ENCODE measurements around the gene COTL1. TPM values are rescaled to one million over a fixed set of nuclear protein-coding genes. Genes with fewer than 3 reads are reported as not detected.

Gene COTL1
- total and polyA plus RNA-seq, 4 experiments from 2014 or later, result 181 to 683 (median 387) TPM

GRCh38 chr16:84603140-84603816 lies 14.6 kb downstream of the COTL1 start:
- peak in 1 of 5 donors; percentile 75 for DNase-seq
- intact Hi-C loops (cut with micrococcal nuclease), result no loop called here
- H3K4me3 ChIP-seq (ENCODE audit: low read length in 2 of 2), result peak overlapping the region in 1 of 2 donors; percentile 30
- POLR2A ChIA-PET (ENCODE audit: partially characterized antibody), result interaction anchor here (1.3 to 16.3 kb wide), 6 partner anchors 9 to 99 kb away, joined by 4 to 530 read pairs (median 56); partner anchors contain the start of genes COTL1 and MEAK7
- Mint-ChIP-seq H3K27ac (peak overlapping the region; percentile 93 to 97 (median 95)), H3K4me1 (peaks cover 71 to 96% (median 83%) of the 10 kb centered on the region in 4 donors), H3K9me3 (no peaks in the 10 kb centered on the region), H3K4me3 (peak overlapping the region; percentile 59 to 90 (median 77)), H3K27me3 (no peaks in the 10 kb centered on the region), H3K36me3 (peaks cover 11 to 33% of the 10 kb centered on the region in 2 donors)
- peaks cover 5% of the 10 kb centered on the region for H3K36me3 ChIP-seq (ENCODE audit: insufficient read depth, low read length)
- no peaks in the 10 kb centered on the region for H3K27me3 ChIP-seq (ENCODE audit: insufficient read depth, low read length)
- H3K27ac ChIP-seq (ENCODE audit: low read depth, low read length), result peak overlapping the region; percentile 70
- H3K4me1 ChIP-seq (ENCODE audit: insufficient read depth, low read length), result peaks cover 97% of the 10 kb centered on the region
- H3K9me3 ChIP-seq (ENCODE audit: control insufficient read depth in 1 of 2, low read length in 2 of 2), result peaks cover 0 to 4% of the 10 kb centered on the region in 2 donors
- CTCF ChIA-PET (ENCODE audit: partially characterized antibody), result interaction anchor here (0.9 to 1.6 kb wide), 3 partner anchors 9 to 97 kb away, joined by 3 to 4 read pairs (median 3); no protein-coding TSS in a partner anchor

DNA sequence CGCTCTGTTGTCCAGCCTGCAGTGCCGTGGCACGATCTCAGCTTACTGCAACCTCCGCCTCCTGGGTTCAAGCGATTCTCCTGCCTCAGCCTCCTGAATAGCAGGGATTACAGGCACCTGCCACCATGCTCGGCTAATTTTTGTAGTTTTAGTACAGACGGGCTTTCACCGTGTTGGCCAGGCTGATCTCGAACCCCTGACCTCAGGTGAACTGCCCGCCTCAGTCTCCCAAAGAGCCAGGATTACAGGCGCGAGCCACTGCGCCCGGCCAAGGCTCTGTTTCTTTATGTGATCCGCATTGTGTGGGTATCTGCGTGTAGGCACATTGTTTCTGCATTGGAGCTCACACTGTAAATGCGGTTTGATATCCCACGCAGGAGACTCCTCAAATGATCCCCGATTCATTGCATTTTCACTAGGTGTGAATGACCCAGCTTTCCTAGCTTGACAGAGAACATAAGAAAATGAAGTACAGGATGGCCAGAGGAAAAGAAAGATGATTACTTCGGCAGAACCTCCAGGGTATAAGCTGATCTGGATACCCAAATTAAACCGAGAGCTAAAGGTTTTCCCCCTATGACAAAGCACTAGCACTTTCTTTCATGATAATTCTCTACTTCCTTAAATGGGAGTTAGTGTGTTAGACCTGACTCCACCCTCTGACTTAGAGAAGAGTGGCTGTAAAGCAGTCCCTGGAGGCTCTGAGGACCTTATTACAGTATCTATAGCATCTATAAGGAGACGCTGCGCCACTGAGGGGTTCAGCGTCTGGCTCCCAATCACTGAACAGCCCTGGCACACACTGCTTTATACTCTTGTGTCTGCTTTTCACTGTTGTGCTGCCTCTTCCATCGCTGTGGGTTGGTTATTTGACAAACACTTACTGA lies 17.3 kb downstream of the COTL1 start:
- ChIA-PET POLR2A (ENCODE audit: partially characterized antibody) (interaction anchor here (0.6 to 16.3 kb wide), 18 partner anchors 7 to 159 kb away, joined by 3 to 530 read pairs (median 6); partner anchors contain the start of gene COTL1), CTCF (ENCODE audit: partially characterized antibody) (interaction anchor here (0.8 to 4.9 kb wide), 10 partner anchors 8 to 94 kb away, joined by 3 to 45 read pairs (median 7); partner anchors contain the start of gene MEAK7)
- peak; percentile 59 to 68 (median 67) for DNase-seq
- Histone ChIP-seq H3K4me3 (ENCODE audit: low read length in 2 of 2) (peak overlapping the region; percentile 37 to 57), H3K4me1 (ENCODE audit: insufficient read depth, low read length) (peaks cover 97% of the 10 kb centered on the region), H3K36me3 (ENCODE audit: insufficient read depth, low read length) (no peaks in the 10 kb centered on the region), H3K27ac (ENCODE audit: low read depth, low read length) (peak overlapping the region; percentile 89), H3K27me3 (ENCODE audit: insufficient read depth, low read length) (no peaks in the 10 kb centered on the region), H3K9me3 (ENCODE audit: control insufficient read depth in 1 of 2, low read length in 2 of 2) (peaks cover 0 to 4% of the 10 kb centered on the region in 2 donors)
- Mint-ChIP-seq H3K9me3 (no peaks in the 10 kb centered on the region), H3K4me3 (peak overlapping the region; percentile 82 to 92 (median 88)), H3K27ac (peak overlapping the region; percentile 94 to 98 (median 95)), H3K4me1 (peaks cover 68 to 96% (median 83%) of the 10 kb centered on the region in 4 donors), H3K27me3 (no peaks in the 10 kb centered on the region), H3K36me3 (peaks cover 8 to 33% of the 10 kb centered on the region in 2 donors)
- intact Hi-C loops (cut with micrococcal nuclease), result loop anchor here (1.0 to 2.0 kb wide), 3 partner anchors 17 to 86 kb away; no protein-coding TSS in a partner anchor

DNA sequence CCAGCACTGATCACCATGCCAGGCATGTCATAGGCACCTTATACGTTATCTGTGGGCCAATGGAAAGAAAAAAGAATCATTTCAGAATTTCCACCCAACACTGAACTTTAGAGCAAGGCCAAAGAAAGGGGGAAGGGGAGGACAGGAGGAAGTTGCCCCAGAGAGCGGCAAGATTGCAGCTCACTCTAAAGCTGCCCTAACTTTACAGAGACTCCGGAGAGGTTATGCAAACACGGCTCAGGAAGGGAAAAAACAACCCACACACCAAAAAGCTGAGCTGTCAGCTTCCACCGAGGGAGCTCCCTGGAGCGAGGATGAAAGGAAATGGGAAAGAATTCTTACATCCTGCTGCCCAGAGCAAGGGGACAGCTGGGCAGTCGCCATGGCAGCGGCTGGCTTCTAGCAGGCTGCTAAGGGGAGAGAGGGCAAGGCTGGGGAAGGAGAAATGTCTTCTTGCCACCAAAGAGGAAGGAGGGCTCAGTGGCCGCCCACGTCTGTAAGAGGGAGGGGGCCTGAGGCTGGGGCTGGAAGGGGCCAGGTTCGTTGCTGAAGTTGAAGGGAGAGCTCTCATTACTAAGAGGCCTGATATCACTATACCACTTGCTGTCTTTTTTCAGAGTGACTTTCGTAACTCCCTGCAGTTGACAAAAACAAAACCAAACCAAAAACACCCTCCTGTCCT lies 18.2 kb downstream of the COTL1 start:
- no peaks in the 10 kb centered on the region for H3K9me3 ChIP-seq (ENCODE audit: control insufficient read depth in 1 of 2, low read length in 2 of 2)
- H3K27ac ChIP-seq (ENCODE audit: low read depth, low read length), result peak overlapping the region; percentile 89
- ChIA-PET POLR2A (ENCODE audit: partially characterized antibody) (interaction anchor here (0.6 to 16.3 kb wide), 15 partner anchors 8 to 101 kb away, joined by 3 to 530 read pairs (median 7); partner anchors contain the start of genes COTL1 and KLHL36), CTCF (ENCODE audit: partially characterized antibody) (interaction anchor here (0.9 to 4.9 kb wide), 9 partner anchors 10 to 93 kb away, joined by 3 to 45 read pairs (median 10); partner anchors contain the start of gene MEAK7)
- no peaks in the 10 kb centered on the region for H3K27me3 ChIP-seq (ENCODE audit: insufficient read depth, low read length)
- peaks cover 97% of the 10 kb centered on the region for H3K4me1 ChIP-seq (ENCODE audit: insufficient read depth, low read length)
- no peaks in the 10 kb centered on the region for H3K27me3 Mint-ChIP-seq
- H3K9me3 Mint-ChIP-seq, result no peaks in the 10 kb centered on the region
- intact Hi-C loops (cut with micrococcal nuclease), result loop anchor here (1.0 to 2.0 kb wide), 5 partner anchors 9 to 85 kb away; no protein-coding TSS in a partner anchor
- peaks cover 10 to 37% of the 10 kb centered on the region in 2 donors for H3K36me3 Mint-ChIP-seq
- peak in 4 of 5 donors; percentile 37 to 72 (median 48) for DNase-seq
- H3K36me3 ChIP-seq (ENCODE audit: insufficient read depth, low read length), result no peaks in the 10 kb centered on the region
- H3K4me3 ChIP-seq (ENCODE audit: low read length in 2 of 2), result peak overlapping the region; percentile 57
- H3K4me3 Mint-ChIP-seq, result peak overlapping the region; percentile 82 to 92 (median 88)
- H3K4me1 Mint-ChIP-seq, result peaks cover 72 to 96% (median 84%) of the 10 kb centered on the region in 4 donors
- H3K27ac Mint-ChIP-seq, result peak overlapping the region; percentile 94 to 98 (median 95)

DNA sequence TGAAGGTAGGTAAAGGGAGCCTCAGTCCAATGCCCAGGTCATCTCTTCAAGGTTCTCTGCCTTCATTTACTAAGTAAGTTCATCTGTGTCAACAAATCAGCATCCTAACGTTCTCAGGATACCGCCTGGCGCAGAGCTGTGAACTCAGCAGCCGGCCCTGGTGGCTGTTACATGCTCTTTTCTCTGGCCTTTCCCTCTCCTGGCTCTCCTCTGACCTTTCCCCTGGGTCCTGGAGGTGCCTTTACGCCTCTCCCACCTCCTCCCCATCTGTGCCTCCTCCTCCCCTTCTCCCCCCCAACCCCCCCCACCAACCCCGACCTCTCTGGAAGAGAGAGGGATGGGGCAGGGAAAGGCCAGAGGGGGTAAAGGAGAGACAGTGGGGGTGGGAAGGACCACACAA lies 19.5 kb downstream of the COTL1 start:
- Mint-ChIP-seq H3K9me3 (peaks cover 0 to 2% (median 0%) of the 10 kb centered on the region in 8 donors), H3K27me3 (no peaks in the 10 kb centered on the region), H3K4me3 (peak overlapping the region; percentile 70 to 93 (median 84)), H3K36me3 (peaks cover 13 to 41% of the 10 kb centered on the region in 2 donors), H3K27ac (peak overlapping the region; percentile 95 to 99 (median 98)), H3K4me1 (peaks cover 72 to 99% (median 87%) of the 10 kb centered on the region in 4 donors)
- DNase-seq, result peak in 1 of 5 donors; percentile 50
- ChIA-PET POLR2A (ENCODE audit: partially characterized antibody) (interaction anchor here (0.9 to 16.3 kb wide), 11 partner anchors 9 to 84 kb away, joined by 3 to 530 read pairs (median 7); partner anchors contain the start of genes COTL1 and KLHL36), CTCF (ENCODE audit: partially characterized antibody) (interaction anchor here (0.7 to 4.9 kb wide), 11 partner anchors 10 to 140 kb away, joined by 3 to 45 read pairs (median 5); partner anchors contain the start of gene MEAK7)
- H3K27ac ChIP-seq (ENCODE audit: low read depth, low read length), result peak overlapping the region; percentile 81
- H3K4me1 ChIP-seq (ENCODE audit: insufficient read depth, low read length), result peaks cover 98% of the 10 kb centered on the region
- H3K9me3 ChIP-seq (ENCODE audit: control insufficient read depth in 1 of 2, low read length in 2 of 2), result no peaks in the 10 kb centered on the region
- no peaks in the 10 kb centered on the region for H3K36me3 ChIP-seq (ENCODE audit: insufficient read depth, low read length)
- no peaks in the 10 kb centered on the region for H3K27me3 ChIP-seq (ENCODE audit: insufficient read depth, low read length)
- intact Hi-C loops (cut with micrococcal nuclease), result no loop called here
- H3K4me3 ChIP-seq (ENCODE audit: low read length in 2 of 2), result peak overlapping the region in 1 of 2 donors; percentile 28

DNA sequence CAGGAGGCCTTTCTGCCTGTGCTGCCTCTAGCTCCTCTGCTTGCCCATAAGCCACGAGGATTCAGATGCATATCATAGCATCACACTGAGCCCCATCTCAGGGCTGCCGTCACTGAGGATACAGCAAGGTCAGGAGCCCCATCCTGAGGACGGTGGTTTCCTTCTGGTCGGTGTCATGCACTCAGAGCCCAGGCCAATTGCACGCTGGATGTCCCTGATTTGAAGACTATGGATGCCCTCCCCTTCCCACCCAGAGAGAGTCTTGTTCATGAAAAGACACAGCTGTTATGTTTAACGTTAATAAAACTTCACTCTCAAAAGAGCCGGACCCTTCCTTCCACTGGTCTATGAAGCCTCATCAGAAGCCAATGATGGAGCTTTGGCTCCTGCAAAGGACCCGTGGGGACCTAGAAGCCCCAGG lies 19.9 kb downstream of the COTL1 start:
- Mint-ChIP-seq H3K27me3 (no peaks in the 10 kb centered on the region), H3K36me3 (peaks cover 14 to 38% of the 10 kb centered on the region in 2 donors), H3K27ac (peak overlapping the region; percentile 95 to 99 (median 98)), H3K4me1 (peaks cover 70 to 99% (median 85%) of the 10 kb centered on the region in 4 donors), H3K9me3 (peaks cover 0 to 2% (median 0%) of the 10 kb centered on the region in 8 donors), H3K4me3 (peak overlapping the region; percentile 70 to 93 (median 84))
- Histone ChIP-seq H3K4me3 (ENCODE audit: low read length in 2 of 2) (peak overlapping the region; percentile 5 to 28), H3K27me3 (ENCODE audit: insufficient read depth, low read length) (no peaks in the 10 kb centered on the region), H3K4me1 (ENCODE audit: insufficient read depth, low read length) (peaks cover 98% of the 10 kb centered on the region), H3K36me3 (ENCODE audit: insufficient read depth, low read length) (no peaks in the 10 kb centered on the region), H3K27ac (ENCODE audit: low read depth, low read length) (peak overlapping the region; percentile 81), H3K9me3 (ENCODE audit: control insufficient read depth in 1 of 2, low read length in 2 of 2) (no peaks in the 10 kb centered on the region)
- peak in 4 of 5 donors; percentile 47 to 75 (median 55) for DNase-seq
- ChIA-PET CTCF (ENCODE audit: partially characterized antibody) (interaction anchor here (0.6 to 4.9 kb wide), 14 partner anchors 10 to 140 kb away, joined by 3 to 45 read pairs (median 4); partner anchors contain the start of genes COTL1 and MEAK7), POLR2A (ENCODE audit: partially characterized antibody) (interaction anchor here (0.6 to 16.3 kb wide), 12 partner anchors 9 to 93 kb away, joined by 3 to 530 read pairs (median 7); partner anchors contain the start of genes COTL1 and KLHL36)
- intact Hi-C loops (cut with micrococcal nuclease), result no loop called here

DNA sequence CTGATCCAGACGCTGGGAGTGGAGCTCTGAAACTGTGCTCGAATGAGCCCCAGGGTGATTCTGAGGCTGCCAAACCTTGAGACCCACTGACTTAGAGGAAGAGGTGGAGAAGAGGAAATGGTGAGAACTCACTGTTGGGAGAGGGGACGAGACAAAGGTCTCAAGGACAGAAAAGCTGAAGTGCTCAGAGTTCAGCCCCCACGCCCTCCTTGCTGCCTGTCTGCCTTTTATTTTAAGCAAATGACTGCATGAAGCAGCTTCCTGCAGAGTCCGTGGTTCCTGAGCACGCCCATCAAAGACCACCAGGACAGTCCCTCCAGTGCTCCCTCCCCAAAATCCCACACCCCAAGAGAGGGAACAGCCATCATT lies 20.4 kb downstream of the COTL1 start:
- H3K4me1 ChIP-seq (ENCODE audit: insufficient read depth, low read length), result peaks cover 98% of the 10 kb centered on the region
- intact Hi-C loops (cut with micrococcal nuclease), result no loop called here
- ChIA-PET POLR2A (ENCODE audit: partially characterized antibody) (interaction anchor here (0.6 to 16.3 kb wide), 14 partner anchors 9 to 92 kb away, joined by 3 to 530 read pairs (median 7); partner anchors contain the start of genes COTL1 and KLHL36), CTCF (ENCODE audit: partially characterized antibody) (interaction anchor here (0.6 to 4.9 kb wide), 15 partner anchors 9 to 140 kb away, joined by 3 to 45 read pairs (median 4); partner anchors contain the start of genes COTL1 and MEAK7)
- H3K9me3 ChIP-seq (ENCODE audit: control insufficient read depth in 1 of 2, low read length in 2 of 2), result no peaks in the 10 kb centered on the region
- peak overlapping the region; percentile 95 to 99 (median 98) for H3K27ac Mint-ChIP-seq
- DNase-seq, result no peak
- peak overlapping the region; percentile 5 to 28 for H3K4me3 ChIP-seq (ENCODE audit: low read length in 2 of 2)
- peak overlapping the region; percentile 81 for H3K27ac ChIP-seq (ENCODE audit: low read depth, low read length)
- peaks cover 72 to 99% (median 85%) of the 10 kb centered on the region in 4 donors for H3K4me1 Mint-ChIP-seq
- peaks cover 18 to 42% of the 10 kb centered on the region in 2 donors for H3K36me3 Mint-ChIP-seq
- no peaks in the 10 kb centered on the region for H3K27me3 ChIP-seq (ENCODE audit: insufficient read depth, low read length)
- no peaks in the 10 kb centered on the region for H3K36me3 ChIP-seq (ENCODE audit: insufficient read depth, low read length)
- H3K27me3 Mint-ChIP-seq, result no peaks in the 10 kb centered on the region
- H3K9me3 Mint-ChIP-seq, result peaks cover 0 to 2% (median 0%) of the 10 kb centered on the region in 8 donors
- H3K4me3 Mint-ChIP-seq, result peak overlapping the region; percentile 70 to 93 (median 84)
